MM.1S (cell line): ENCODE results near the gene CCDC190.

Experiments
- CTCF ChIP-seq: fragments of 300-600 bp; sonication (generic); IDR thresholded peaks from 2 replicates; pipeline ENCODE4 v1.5.1; 2016; ENCODE audit warnings: antibody characterized with exemption, low read length, mixed read lengths
- EZH2 ChIP-seq: fragments of 300-600 bp; sonication (generic); optimal IDR thresholded peaks from 2 replicates; pipeline ENCODE3; 2017; ENCODE audit warnings: low read depth, mild to moderate bottlenecking, antibody characterized with exemption, low read length, mixed read lengths

- TF ChIP-seq CTCF (no peak), EZH2 (no peak)
Measured at GRCh38 chr1:162903246-162903645, 42.3 kb upstream of the CCDC190 start.
